HK-2 (cell line): ENCODE measurements around the gene ENDOU.

Experiments
- DNase-seq: peaks from one replicate; pipeline ENCODE4 v3.0.0-alpha.2; 2018; ENCODE audit not compliant: unreplicated experiment

ENDOU gene

DNA sequence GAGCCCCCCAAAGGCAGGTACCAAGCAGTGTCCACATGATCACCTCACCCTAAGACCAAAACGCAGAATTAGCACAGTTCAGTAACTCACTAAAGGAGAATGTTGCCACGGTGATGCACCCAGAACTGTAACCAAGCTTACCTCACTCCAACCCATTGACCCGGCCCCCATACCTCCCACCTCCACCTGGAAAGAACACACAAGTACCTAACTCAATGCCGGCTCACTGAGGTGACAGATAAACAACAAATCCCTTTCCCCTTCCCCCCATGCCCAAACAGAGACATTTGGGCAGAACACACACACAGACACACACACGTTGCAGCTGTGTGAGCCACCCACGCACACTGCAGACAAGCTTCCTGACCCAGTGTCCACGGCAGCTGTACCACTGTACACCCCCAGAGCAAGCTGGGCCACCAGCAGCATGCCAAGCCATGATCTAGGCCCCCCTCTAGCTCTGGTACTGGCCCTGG, 32.1 kb upstream of the ENDOU start:
- no peak for DNase-seq

DNA sequence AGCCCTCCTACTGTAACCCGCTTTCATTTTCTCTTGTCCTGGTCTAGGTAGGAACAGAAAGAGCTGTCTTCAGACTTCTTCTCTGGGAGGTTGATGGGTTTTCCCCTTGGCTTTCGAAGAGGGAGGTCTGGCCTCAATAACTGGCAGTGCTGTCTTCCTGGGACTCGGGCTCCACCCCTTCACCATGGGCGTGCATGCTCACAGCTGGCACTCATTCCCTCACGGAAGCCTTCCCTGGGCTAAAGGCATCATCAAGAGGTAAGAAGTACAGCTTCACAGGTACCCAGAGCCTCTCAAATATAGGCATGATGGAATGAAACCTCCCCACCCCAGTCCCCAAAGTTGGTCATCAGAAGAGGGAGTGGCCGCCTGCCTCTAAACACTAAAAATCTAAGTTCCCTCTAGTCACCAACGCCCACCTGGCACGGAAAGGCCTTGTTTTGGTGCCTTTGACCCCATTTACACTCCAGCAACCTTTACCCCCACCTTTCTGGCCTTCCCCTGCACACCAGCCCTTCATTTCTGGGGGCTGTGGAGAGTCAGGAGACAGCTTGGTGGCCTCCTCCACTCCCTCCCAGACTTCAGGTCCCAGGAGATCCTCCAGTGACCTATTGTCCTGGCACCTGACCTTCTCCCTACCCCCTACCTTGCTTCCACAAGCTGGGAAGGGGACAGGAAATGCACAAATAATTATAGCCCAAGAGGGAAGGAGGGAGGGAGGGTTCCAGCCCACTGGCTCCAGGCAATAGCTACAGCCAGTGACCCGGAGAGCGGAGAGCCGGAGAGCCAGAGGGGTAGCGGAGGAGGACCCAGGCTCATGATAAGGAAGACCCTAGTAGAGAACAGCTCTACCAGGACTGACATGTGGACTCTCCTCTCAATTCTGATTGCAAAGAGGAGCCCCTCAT, 30.6 kb upstream of the ENDOU start:
- no peak for DNase-seq

DNA sequence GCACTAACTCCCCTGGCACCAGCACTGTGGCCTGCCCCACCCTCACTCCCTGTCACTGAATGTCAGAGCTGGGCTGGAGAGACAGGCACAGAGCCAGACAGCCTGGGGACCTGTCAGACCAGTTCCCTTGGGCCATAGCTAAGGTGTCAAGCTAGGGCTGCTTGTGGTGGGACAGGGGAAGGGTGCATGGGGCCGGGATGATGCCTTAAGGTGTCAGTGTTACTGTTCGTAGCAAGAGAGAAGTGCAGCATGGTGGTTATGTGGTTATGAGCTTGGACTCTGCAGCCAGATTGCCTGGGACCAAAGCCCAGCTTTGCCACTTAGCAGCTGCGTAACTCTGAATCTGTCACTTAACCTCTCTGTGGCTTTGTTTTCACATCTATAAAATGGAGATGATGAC, 29.6 kb upstream of the ENDOU start:
- DNase-seq, result no peak

DNA sequence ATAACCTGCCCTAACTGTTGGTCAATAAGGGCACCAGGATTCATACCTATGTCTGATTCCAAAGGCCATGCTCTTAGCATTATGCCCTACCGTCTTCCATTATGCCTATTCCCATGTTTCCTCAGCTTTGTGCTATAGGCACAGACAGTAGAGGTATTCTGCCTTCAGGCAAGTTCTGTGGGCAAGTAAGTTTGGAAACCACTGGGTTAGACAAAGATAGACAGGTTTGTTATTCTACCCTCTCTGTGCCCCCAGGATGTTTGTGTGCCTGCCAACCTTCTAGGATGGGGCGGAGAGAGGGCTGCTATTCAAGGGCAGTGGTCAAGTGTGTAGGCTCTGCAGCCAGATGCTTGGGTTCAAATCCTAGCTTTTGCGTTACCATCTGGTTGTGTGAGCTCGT, 28.8 kb upstream of the ENDOU start:
- no peak for DNase-seq

DNA sequence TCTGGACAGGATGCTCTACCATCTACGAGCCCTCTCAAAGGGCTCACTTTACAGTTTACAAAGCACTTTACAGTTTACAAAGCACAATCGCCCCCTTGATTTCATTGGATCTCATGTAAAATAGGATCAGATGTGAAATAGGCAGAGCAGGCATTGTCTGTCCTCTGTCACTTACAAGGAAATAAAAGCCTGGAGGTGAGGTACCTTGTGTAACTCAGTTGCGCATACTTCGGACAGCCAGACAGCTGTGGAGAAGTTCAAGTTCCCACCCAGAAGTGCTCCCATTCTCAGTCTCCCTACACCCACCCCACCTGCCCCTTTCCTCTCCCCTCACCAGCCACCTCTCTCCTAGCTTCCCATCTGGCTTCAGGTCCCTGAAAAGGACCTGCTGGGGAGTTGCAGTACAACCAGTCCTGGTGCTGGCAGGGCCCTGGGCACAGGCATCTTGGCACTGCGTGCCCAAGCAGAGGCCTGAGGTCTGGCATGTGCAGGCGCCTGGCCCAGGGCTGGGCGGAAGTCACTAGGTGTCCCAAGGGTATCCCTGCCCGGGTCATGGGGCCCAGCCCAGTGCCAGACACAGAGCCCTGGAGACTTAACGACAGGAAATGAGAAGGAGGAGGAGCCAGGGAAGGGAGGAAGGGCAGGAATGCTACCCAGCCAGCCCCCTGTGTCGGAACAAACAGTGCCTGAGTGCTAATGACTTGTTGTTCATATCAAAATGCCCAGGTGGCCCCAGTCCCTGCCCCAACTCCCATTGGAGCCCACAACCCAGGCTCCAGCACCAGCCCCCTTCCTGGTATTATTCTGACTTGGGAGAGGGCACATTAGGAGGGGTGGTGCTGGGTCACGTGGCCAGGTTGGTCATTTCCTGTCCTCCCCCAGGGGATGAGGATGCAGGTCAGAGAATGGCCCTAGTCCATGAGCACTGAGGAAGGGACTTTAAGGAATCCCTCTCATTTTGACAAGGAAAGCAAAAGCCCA, 28.0 kb upstream of the ENDOU start:
- DNase-seq, result no peak

DNA sequence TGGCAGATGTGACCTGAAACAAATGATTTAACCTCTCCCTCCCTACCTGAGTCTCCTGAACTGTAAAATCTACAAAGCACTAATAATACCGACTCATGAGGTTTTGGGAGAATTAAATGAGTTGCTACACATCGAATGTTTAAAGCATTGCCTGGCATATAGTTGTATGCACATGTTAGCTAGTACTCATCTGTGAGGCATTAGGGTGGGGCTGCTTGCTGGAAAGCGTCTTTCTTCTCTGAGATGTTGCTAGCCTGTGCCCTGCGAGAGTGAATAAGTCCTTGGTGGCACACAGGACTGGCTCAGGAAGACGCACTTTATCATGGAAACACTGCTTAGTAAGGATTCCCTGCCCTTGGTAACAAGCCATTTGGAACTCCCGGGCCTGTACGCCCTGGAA, 27.3 kb upstream of the ENDOU start:
- DNase-seq, result no peak

DNA sequence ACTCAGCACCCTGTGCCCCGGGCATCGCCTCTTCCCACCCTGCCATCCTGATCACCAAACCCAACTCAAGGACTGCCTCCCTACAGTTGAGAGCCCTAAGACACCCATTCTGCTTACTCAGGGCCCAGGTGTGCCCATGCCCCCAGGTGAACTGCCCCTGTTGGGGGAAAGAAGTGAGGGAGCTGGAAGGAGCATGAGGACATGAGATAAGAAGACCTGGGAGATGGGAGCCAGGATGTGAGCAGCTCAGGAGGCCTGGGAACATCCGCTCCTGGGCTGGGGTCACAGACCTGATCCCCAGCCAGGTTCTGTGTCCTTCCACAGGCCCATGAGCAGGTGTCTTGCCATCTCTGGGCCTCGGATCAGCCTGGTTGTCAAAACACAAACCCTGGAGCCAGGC, 26.8 kb upstream of the ENDOU start:
- DNase-seq, result no peak

DNA sequence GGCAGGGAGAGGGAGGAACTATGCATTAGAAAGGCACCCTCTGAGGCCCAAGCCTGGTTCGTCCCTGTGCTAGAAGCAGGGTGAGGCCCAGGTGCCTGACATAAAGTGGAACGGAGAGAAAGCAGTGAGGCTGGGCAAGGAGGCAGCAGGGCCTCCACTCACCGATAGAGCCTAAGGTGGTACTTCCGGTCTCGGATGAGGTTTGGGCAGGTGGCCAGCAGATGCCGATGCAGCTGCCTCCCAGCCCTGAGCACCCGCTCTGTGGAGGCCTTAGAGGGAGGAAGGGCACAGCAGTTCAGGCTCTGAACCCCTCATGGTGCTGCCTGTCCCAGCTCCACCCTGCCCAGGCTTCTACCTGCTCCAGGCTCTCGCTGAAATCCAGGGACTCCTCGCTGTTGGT, 26.3 kb upstream of the ENDOU start:
- no peak for DNase-seq

DNA sequence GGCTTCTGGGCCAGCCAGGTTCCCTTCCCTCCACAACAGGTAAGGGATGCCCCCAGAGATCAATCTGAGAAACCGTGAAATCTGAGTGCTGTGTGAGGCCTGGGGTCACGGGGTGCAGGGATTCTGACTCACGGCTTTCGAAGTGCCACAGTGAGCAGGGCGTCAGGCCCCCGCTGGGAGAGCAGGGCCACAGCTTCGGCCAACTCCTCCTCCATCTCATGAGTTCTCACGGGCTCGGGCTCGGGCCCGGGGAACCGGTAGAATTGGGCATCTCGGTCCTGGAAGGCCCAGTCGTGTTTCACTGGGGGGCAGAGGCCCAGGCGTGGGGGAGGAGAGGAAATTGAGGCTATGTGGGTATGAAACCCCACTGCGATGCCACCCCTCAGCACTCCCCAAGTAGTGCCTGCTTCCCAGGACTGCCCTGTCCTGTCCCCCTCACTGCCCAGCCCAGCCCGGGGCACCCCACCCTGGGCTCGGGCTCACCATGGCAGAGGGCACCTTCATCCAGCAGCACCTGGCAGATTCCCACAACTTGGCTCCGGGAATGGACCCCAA, 25.7 kb upstream of the ENDOU start:
- no peak for DNase-seq

DNA sequence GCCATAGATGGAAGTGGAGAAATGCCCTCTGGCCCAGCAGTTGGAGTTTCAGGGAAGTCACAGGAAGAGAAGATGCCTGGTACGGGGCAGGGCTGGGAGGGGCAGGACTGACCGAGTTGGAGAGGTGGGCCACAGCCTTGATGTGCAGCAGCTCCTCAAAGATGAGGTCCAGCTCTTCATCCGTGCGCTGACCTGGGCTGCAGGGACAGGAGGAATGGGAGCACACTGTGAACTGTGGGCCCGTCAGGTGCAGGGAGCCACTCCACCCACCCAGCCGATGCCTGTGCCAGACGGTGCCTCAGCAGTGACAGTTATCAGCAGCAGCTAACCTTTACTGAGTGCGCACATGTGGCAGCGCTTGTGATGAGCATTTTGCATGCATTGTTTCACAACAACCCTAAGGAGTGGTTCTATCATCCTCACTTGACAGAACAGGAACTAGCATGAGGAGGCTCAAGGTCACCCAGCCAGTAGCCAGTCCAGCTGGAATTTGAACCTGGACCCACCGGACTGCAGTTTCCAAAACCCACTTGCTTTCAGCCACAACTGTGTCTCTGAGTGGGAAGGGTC, 25.0 kb upstream of the ENDOU start:
- no peak for DNase-seq

DNA sequence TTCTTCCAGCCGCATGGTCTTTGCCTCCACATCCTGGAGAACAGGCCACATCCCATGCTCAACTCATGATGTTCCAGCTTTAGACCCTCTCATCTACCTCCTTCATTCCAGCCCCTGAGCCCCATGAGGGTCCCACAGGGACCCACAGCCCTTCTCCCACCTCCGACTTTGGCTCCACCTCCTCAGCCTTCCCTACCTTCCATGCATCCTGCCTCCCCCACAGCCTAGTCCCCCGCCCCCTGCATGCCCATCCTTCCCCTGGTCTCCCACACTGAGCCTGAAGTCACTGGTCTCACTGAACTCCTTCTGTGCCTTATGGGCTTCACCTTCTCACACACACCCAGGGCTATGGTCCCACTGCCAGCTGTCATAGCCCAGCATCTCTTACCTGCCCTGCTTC, 23.6 kb upstream of the ENDOU start:
- DNase-seq, result no peak

DNA sequence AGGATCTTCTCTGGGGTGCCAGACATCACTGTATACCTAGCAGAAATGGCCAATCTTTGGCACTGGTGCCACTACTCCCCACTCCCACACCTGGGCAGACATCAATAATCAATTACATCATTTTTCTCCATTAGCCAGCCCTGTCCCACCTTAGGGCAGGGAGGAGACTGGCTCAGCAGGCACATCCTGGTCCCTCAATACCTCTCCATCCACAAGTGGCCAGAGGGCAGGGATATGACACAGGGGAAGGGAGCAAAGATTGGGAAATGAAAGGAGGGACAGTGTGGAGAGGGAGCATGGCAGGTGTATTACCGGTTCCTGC, 23.2 kb upstream of the ENDOU start:
- no peak for DNase-seq

DNA sequence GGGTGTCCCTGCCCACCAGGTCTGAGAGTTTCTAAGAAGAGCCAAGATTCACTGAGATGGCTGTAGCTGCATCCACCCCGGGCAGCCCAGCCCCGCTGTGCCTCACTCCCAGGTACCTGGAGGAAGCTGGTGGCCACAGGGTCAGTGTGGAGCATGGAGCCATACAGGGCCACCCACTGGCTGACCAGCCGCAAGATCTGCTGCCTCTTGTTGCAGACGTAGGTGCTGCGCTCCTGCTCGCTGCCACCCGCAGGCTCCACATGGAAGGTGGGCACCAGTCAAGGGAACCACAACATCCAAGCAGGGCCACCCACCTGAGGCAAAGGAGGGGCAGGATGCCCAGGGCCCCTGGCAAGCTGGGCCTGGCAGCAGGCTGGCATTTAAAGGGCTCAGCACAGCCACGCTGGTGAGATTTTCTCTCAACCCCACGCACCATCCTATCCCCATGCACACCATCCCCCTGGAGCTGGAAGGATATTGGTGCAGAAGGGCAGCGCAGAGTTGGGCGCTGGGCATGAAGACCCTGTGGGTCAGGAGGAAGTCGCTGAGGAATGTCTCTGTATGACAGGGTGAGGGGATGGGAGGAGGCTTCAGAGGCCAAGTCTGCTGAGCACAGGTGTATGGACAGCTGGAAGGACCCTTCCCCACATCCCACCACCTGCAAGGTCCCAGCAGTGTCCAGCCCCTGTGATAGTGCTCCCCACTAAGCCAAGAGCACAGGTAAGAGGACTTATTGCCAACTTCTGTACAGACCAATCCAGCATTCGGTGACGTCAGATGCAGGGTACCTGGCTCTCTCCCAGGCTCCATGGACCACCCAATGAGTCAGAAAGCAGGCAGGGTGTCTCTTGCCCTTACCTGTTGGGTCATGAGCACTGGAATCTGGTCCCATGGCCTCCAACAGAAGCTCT, 22.6 kb upstream of the ENDOU start:
- no peak for DNase-seq

DNA sequence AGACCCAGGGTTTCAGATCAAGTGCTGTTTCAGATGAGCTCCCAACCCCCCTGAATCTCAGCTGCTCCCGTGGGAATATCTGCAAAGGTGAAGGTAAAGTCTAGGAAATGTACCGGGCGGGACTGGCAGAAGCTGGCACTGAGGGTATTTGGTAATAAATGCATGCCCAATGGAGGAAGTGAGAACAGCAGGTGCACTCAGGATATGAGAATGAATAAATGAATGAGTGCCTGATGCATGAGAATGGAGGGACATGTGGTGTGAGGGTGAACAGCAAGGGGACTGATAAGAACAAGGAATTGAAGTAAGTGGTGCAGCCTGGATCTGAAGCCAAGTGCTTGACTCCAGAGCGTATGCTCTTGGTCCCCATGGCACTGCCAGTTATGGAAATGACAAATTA, 21.8 kb upstream of the ENDOU start:
- no peak for DNase-seq

DNA sequence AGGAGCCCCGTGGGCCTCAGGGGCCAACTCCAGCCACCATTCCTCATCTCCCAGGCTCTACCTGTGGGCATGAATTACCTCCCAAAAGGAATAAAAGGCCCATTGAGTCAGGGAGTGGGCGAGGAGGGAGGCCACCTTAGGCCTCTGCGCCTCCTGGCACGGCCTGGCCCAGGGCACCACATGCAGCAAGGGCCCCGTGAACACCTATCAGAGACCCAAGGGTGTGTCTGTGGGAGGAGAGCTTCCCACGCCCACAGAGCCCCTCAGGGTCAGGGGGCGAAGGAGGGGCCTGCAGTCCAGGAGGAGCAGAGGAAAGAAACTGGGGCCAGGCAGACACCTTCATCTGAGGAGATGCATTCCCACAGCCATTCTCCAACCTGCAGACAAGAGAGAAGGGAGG, 21.2 kb upstream of the ENDOU start:
- no peak for DNase-seq

DNA sequence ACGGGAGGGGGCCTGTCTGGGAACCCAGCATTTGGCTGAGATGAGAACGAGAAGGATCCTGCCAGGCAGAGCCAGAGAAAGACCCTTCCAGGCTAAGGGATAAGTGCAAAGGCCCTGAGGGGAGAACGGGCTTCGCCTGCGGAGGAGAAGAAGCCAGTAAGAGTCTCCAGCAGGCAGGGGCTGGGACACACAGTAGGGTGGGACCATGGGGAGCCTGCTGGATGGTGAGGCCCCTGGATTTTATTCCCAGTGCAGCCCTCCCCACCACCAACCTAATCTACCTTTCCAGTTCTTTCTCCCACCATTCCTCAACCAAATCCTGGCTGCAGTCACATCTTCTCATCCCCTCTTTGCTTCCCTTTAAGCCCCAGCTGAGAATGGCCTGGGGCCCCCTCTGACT, 20.8 kb upstream of the ENDOU start:
- DNase-seq, result no peak

DNA sequence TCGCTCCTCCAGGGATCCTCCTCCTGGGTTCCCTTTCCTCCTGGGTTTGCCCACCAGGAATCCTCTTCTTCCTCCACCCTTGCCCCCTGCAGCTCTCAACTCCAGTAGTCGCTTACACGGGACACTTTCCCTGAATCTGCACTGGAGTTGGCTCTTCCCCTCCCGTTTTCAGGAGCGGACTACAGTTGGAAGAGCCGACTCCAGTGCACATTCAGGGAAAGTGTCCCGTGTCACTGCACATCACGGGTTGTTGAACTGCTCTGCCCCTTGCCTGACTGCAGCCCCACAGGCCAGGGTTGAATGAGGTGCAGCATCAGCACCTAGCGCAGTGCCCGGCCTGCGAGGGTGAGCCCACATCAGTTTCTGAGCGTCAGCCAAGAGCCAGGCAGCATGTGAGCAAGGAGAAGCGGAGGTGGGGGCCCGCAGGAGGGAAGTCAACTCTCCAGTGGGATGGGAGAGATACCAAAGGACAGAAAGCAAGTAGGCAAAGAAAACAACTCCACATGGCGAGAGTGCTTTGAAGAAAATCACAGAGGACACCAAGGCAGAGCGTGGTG, 20.3 kb upstream of the ENDOU start:
- no peak for DNase-seq

DNA sequence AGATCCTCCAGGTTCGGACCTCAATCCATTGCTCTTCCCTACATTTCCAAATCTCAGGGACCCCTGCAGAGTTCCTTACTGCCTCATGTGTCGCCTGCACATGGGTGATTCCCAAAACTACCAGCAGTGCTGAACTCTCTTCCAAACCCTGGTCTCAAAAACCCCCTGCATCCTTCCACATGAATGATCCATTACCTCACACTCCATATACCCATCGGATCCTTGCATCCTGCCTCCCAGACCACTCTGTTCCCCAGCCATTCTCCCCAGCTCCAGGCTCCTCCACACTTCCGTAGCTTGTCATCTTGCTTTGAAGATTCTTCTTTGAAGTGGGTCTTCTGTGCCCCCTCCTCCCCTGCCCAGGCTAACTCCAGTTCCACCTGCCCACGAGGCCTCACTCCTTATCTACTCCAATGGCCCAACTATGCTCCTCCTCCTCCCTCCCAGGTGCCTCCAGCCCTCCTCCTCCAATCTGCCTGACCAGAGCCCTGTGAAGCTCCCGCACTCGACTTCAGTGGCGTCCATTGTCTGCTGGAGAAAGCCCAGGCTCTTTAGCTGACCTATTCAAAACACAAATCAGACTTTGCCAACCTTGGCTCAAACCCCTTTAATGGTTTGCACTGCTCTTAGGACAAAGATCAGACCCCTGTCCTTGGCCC, 19.6 kb upstream of the ENDOU start:
- no peak for DNase-seq

DNA sequence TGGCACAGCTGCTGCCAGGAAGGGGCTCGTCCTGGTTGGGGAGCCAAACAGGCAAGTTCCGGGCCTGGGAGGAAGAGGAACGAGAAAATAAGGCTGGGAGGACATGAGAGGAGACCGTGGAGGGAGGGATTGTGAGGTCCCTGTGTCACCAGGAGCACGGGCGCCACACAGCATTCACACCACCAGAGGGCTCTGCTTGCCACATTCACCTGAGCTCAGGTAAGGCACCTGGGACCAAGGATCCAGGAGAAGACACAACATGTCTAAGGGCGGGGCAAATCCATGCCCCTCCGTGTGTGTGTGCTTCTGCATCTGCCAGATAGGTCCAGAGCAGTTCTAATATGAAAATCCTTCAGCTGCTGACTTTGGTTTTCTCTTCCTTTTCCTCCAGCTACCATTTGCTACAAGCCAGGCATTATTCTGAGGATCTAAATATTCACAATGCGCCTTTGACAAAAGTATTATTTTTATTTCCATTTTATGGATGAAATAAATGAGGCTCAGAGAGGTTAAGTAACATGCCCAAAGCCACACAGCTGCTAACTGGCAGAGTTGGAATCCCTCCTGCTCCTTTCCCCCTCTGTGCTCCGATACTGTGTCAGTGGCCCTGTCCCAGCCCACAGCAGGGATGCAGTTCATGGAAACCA, 18.8 kb upstream of the ENDOU start:
- peak; percentile 54 for DNase-seq
